HG03575 (cell line): ENCODE measurements around the gene SAMD10.
"Not testable (repeated sequence)": the region's sequence is repeated elsewhere in the genome, so short reads cannot be mapped to it uniquely, and the experiment has no call there.

Experiments used
- ATAC-seq: cut with Tn5 transposase; IDR thresholded peaks from one replicate; pipeline ENCODE4 v1.9.1; 2021; ENCODE audit not compliant: unreplicated experiment, insufficient number of reproducible peaks, low FRiP score; ENCODE audit errors: extremely low read depth

SAMD10 gene

GRCh38 chr20:64005394-64005793 lies 26.0 kb upstream of the SAMD10 start:
- ATAC-seq = no peak

- no peak for ATAC-seq
Observed at GRCh38 chr20:64003960-64004725, 24.7 kb upstream of the SAMD10 start.

- ATAC-seq = no peak
Observed at GRCh38 chr20:64001607-64002011, 22.2 kb upstream of the SAMD10 start.

GRCh38 chr20:64000906-64001305 lies 21.5 kb upstream of the SAMD10 start:
- no peak for ATAC-seq

- ATAC-seq = no peak
Observed at GRCh38 chr20:63982937-63983336, 3.5 kb upstream of the SAMD10 start.

- no peak for ATAC-seq
Observed at GRCh38 chr20:63980806-63981728, 1.6 kb upstream of the SAMD10 start, which contains the start of gene PRPF6. TSS of gene PRPF6 (plus strand) at chr20:63981132. CDS start at chr20:63981246, 114 bp downstream.

GRCh38 chr20:63980317-63980805 lies 919 bp upstream of the SAMD10 start:
- ATAC-seq = no peak

GRCh38 chr20:63979229-63979556 lies 249 bp downstream of the SAMD10 start:
- ATAC-seq = no peak

- no peak for ATAC-seq
Observed at GRCh38 chr20:63978319-63979228, 868 bp downstream of the SAMD10 start.

GRCh38 chr20:63977739-63978276 lies 1.6 kb downstream of the SAMD10 start:
- no peak for ATAC-seq

GRCh38 chr20:63976980-63977738 lies 2.3 kb downstream of the SAMD10 start:
- no peak for ATAC-seq

- not testable (repeated sequence) for ATAC-seq
Observed at GRCh38 chr20:63976511-63976910, 2.9 kb downstream of the SAMD10 start.

GRCh38 chr20:63974402-63975200 lies 4.8 kb downstream of the SAMD10 start:
- ATAC-seq = no peak

- ATAC-seq = no peak
Observed at GRCh38 chr20:63973636-63974401, 5.6 kb downstream of the SAMD10 start.

- ATAC-seq = no peak
Observed at GRCh38 chr20:63973160-63973479, 6.3 kb downstream of the SAMD10 start.

GRCh38 chr20:63972312-63973159 lies 6.9 kb downstream of the SAMD10 start:
- no peak for ATAC-seq
